ENCODE measurements around the gene TFR2. TPM values are rescaled to one million over a fixed set of nuclear protein-coding genes. Genes with fewer than 3 reads are reported as not detected.

The TFR2 gene
- polyA plus RNA-seq (2011; rRNA removed) (0.49 and 0.72 TPM in 2 replicates), polyA minus RNA-seq (2011; rRNA and poly(A)+ RNA removed) (0.33 TPM in 1 of 2 replicates, not detected in the other)

DNA sequence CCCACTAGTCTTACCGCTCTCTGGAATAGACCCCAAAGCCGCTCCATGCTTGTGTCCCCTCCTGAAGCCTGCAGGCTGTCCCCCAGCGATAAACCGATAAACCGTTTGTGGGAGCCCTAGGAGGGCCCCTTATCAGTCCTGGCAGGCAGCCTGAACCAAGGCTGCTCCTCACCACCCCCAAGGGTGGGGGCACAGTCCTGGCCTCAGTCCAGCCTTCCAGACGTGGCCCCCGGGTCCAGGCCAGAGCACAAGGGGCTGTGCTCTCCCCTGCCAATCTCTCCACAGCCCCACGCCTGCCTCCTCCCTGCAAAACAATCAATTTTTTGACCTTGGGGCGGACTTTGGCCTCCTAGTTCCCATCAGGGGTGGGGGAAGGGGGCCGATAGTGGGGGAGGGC, at the start of gene TFR2:
Gene TFR2, minus strand, starts transcription at position 90 of the 397 bp plus-strand sequence. Its CDS starts 43 bp downstream, at position 47.
- Histone ChIP-seq H3K4me3 (ENCODE audit: low read depth, low read length) (no peak within 1 kb of the TSS), H3K36me3 (ENCODE audit: control insufficient read depth, insufficient read depth, low read length) (no peaks in the 10 kb centered on the region), H3K27me3 (ENCODE audit: control insufficient read depth, insufficient read depth, low read length) (peaks cover 6% of the 10 kb centered on the region)
- ChIA-PET POLR2A (no interaction called here), CTCF (interaction anchor here (0.8 to 0.9 kb wide), 2 partner anchors 9 to 50 kb away, joined by 4 to 6 read pairs; no protein-coding TSS in a partner anchor)
- DNase-seq (ENCODE audit: low read depth), result no peak
- no peak for TF ChIP-seq CTCF (IDR thresholded peaks at IDR 0.05; ENCODE audit: insufficient read depth, low read depth, low read length)

DNA sequence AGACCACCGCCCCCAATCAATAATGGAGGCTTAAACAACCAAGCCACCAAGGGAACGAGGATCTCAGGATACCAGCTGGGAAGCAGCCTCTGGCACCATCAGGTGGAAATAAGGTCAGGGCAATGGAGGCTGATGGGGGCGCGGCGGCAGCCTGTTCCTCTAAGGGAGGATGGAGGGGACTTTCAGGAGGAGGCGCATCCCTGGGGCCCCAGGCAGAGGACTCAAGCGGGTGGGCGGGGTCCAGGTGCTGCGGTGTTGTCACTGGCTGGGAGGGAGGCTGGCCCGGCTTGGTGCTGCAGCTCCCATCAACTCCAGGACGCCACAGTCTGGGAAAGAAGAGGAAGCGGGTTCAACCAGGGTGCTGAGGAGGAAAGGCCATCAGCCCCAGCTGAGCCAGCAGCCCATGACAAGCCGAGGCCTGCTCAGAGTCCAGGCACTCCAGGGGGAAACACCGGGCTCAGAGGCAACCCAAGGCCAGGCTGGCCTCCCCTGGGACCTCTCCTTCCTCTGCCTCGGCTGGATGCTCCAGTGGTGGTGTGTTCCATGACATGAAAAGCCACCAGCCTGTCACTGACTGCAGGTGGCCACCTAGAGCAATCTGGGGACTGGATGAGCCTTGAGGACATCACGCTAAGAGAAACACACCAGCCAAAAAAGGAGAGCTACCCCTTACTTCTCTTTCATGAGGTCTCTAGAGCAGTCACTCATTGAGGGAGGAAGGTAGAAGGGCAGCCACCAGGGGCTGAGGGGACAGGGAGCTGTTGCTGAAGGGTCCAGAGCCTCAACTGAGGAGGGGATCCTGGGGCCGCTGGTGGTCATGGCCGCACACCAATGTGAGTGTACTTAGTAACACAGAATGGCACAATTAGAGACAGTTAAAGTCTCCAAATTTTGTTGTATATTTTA, 48.1 kb upstream of the TFR2 start:
- Histone ChIP-seq H3K4me3 (ENCODE audit: low read depth, low read length) (no peak overlapping the region), H3K36me3 (ENCODE audit: control insufficient read depth, insufficient read depth, low read length) (peaks cover 38% of the 10 kb centered on the region), H3K27me3 (ENCODE audit: control insufficient read depth, insufficient read depth, low read length) (no peaks in the 10 kb centered on the region)
- no peak for DNase-seq (ENCODE audit: low read depth)
- POLR2A ChIA-PET, result no interaction called here
- no peak for TF ChIP-seq CTCF (IDR thresholded peaks at IDR 0.05; ENCODE audit: insufficient read depth, low read depth, low read length)
- CTCF ChIA-PET, result interaction anchor here (0.6 to 10.3 kb wide), 8 partner anchors 9 to 319 kb away, joined by 3 to 162 read pairs (median 32); partner anchors contain the start of genes FBXO24, LRCH4, POP7 and SLC12A9

- CTCF ChIA-PET, result interaction anchor here (5.2 to 10.3 kb wide), 5 partner anchors 8 to 163 kb away, joined by 23 to 162 read pairs (median 84); partner anchors contain the start of genes FBXO24, LRCH4, POP7 and SLC12A9
- H3K36me3 ChIP-seq (ENCODE audit: control insufficient read depth, insufficient read depth, low read length), result peaks cover 43% of the 10 kb centered on the region
- no peak for TF ChIP-seq CTCF (IDR thresholded peaks at IDR 0.05; ENCODE audit: insufficient read depth, low read depth, low read length)
Observed at GRCh38 chr7:100688326-100688860, 47.0 kb upstream of the TFR2 start.

DNA sequence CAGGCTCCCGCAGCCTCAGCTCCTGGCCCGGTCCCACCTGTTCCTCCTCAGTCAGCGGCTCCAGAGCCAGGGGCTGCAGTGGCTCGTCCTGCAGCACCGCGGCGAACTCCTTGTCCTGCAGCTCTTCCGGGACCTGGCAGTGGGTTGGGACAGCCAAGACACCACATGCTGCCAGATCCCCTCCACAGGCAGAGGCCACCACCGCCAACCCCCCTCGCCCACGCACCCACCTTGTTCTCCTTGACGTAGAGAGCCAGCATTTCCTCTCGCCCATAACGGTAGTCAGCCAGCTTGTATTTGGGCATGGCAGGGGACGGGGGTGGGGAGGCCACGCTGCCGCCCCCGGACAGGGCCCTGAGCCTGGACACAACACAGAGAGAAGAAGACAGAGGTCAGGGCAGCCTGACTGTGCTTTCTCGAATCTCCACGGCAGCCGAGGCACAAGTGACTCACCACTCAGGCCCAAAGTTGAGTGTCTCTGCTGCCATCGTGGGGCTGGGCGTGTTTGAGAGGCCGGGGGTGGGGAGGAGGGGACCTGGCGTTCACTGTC, 46.5 kb upstream of the TFR2 start:
- ChIA-PET POLR2A (interaction anchor here (0.5 kb wide), 1 partner anchor 30 kb away, joined by 5 read pairs; no protein-coding TSS in a partner anchor), CTCF (interaction anchor here (7.1 to 10.3 kb wide), 3 partner anchors 7 to 125 kb away, joined by 84 to 162 read pairs (median 110); partner anchors contain the start of gene POP7)
- TF ChIP-seq CTCF (IDR thresholded peaks at IDR 0.05; ENCODE audit: insufficient read depth, low read depth, low read length), result no peak
- peaks cover 47% of the 10 kb centered on the region for H3K36me3 ChIP-seq (ENCODE audit: control insufficient read depth, insufficient read depth, low read length)
- H3K27me3 ChIP-seq (ENCODE audit: control insufficient read depth, insufficient read depth, low read length), result no peaks in the 10 kb centered on the region
- DNase-seq (ENCODE audit: low read depth), result no peak
- no peak overlapping the region for H3K4me3 ChIP-seq (ENCODE audit: low read depth, low read length)

More at GRCh38 chr7:100688326-100688860, 47.0 kb upstream of the TFR2 start:
- Histone ChIP-seq H3K27me3 (ENCODE audit: control insufficient read depth, insufficient read depth, low read length) (no peaks in the 10 kb centered on the region), H3K4me3 (ENCODE audit: low read depth, low read length) (no peak overlapping the region)
- POLR2A ChIA-PET, result no interaction called here
- no peak for DNase-seq (ENCODE audit: low read depth)

Measured in BJ (cell line).